Liver (tissue), 9 donors: Measurements from ENCODE around the gene S100A12. TPM values are rescaled to one million over a fixed set of nuclear protein-coding genes. Genes with fewer than 3 reads are reported as not detected.

Source experiments
- DNase-seq: peaks from one replicate; pipeline ENCODE4 v3.0.0-alpha.2; 2017; ENCODE audit warnings: low spot score
- H3K27ac ChIP-seq, 2 donors: one replicate each; pipeline ENCODE4 v1.7.0; 2013; ENCODE audit warnings: inconsistent platforms in 2 of 2, low read length in 2 of 2, control low read depth in 1 of 2, low read depth in 1 of 2, mild to moderate bottlenecking in 1 of 2
- H3K27me3 ChIP-seq, 4 donors: one replicate each; pipeline versions ENCODE4 v1.6.1 to v1.7.0; 2013; ENCODE audit warnings: low read length in 3 of 4, inconsistent platforms in 1 of 4, mild to moderate bottlenecking in 1 of 4, moderate library complexity in 1 of 4; ENCODE audit not compliant: control insufficient read depth in 4 of 4, insufficient read depth in 4 of 4
- H3K36me3 ChIP-seq, 4 donors: one replicate each; pipeline versions ENCODE4 v1.6.1 to v1.7.0; 2013; ENCODE audit warnings: low read length in 3 of 4, mild to moderate bottlenecking in 3 of 4, low read depth in 1 of 4, moderate library complexity in 1 of 4; ENCODE audit not compliant: control insufficient read depth in 4 of 4, insufficient read depth in 3 of 4
- H3K4me1 ChIP-seq, 4 donors: one replicate each; pipeline versions ENCODE4 v1.6.1 to v1.7.0; 2013; ENCODE audit warnings: low read length in 3 of 4, mild to moderate bottlenecking in 3 of 4, moderate library complexity in 1 of 4; ENCODE audit not compliant: control insufficient read depth in 4 of 4, insufficient read depth in 4 of 4
- H3K4me3 ChIP-seq, 3 donors: one replicate each; pipeline versions ENCODE4 v1.6.1 to v1.7.0; 2013; ENCODE audit warnings: low read length in 3 of 3, control low read depth in 1 of 3, low read depth in 1 of 3, mild to moderate bottlenecking in 1 of 3
- H3K9ac ChIP-seq, 2 donors: one replicate each; pipeline ENCODE4 v1.7.0; 2013; ENCODE audit warnings: low read length in 2 of 2, mild to moderate bottlenecking in 2 of 2, moderate library complexity in 2 of 2, control low read depth in 1 of 2, low read depth in 1 of 2
- H3K9me3 ChIP-seq, 4 donors: one replicate each; pipeline versions ENCODE4 v1.6.1 to v1.7.0; 2013; ENCODE audit warnings: low read length in 3 of 4; ENCODE audit not compliant: control insufficient read depth in 4 of 4
- ATF3 ChIP-seq: IDR thresholded peaks from 2 replicates; pipeline ENCODE4 v1.6.1; 2016; ENCODE audit warnings: antibody characterized with exemption
- CTCF ChIP-seq: fragments of 150-350 bp; IDR thresholded peaks from 2 replicates; pipeline ENCODE4 v1.5.1; 2017; ENCODE audit warnings: improper control_type of control experiment, low read depth, low read length; ENCODE audit not compliant: missing input control
- EGR1 ChIP-seq, 2 donors: IDR thresholded peaks; 2 replicates each; pipeline ENCODE4 v1.6.1; 2016 to 2018; ENCODE audit warnings: antibody characterized with exemption in 2 of 2, low read depth in 2 of 2
- FOXA1 ChIP-seq: IDR thresholded peaks from 2 replicates; pipeline ENCODE4 v1.6.1; 2016; ENCODE audit warnings: antibody characterized with exemption
- FOXA2 ChIP-seq: IDR thresholded peaks from 2 replicates; pipeline ENCODE4 v1.6.1; 2016; ENCODE audit warnings: antibody characterized with exemption
- GABPA ChIP-seq, 2 donors: IDR thresholded peaks in 1 of 2; conservative IDR thresholded peaks in 1 of 2; 2 replicates each; pipeline ENCODE4 v1.6.1; 2016; ENCODE audit warnings: antibody characterized with exemption in 2 of 2, mild to moderate bottlenecking in 1 of 2, moderate library complexity in 1 of 2
- HNF4A ChIP-seq, 2 donors: conservative IDR thresholded peaks; 2 replicates each; pipeline ENCODE4 v1.6.1; 2016; ENCODE audit warnings: antibody characterized with exemption in 2 of 2, mild to moderate bottlenecking in 2 of 2
- HNF4G ChIP-seq: IDR thresholded peaks from 2 replicates; pipeline ENCODE4 v1.6.1; 2016; ENCODE audit warnings: antibody characterized with exemption
- JUND ChIP-seq, 2 donors: IDR thresholded peaks; 2 replicates each; pipeline ENCODE4 v1.6.1; 2016; ENCODE audit warnings: antibody characterized with exemption in 2 of 2
- MAX ChIP-seq: IDR thresholded peaks from 2 replicates; pipeline ENCODE4 v1.6.1; 2016; ENCODE audit warnings: antibody characterized with exemption
- NR2F2 ChIP-seq: IDR thresholded peaks from 2 replicates; pipeline ENCODE4 v1.6.1; 2016; ENCODE audit warnings: antibody characterized with exemption
- RAD21 ChIP-seq, 2 donors: IDR thresholded peaks; 2 replicates each; pipeline ENCODE4 v1.6.1; 2016; ENCODE audit warnings: antibody characterized with exemption in 2 of 2, mild to moderate bottlenecking in 2 of 2
- REST ChIP-seq: IDR thresholded peaks from 2 replicates; pipeline ENCODE4 v1.6.1; 2016; ENCODE audit warnings: antibody characterized with exemption, mild to moderate bottlenecking
- RXRA ChIP-seq, 2 donors: IDR thresholded peaks; 2 replicates each; pipeline ENCODE4 v1.6.1; 2017 to 2018; ENCODE audit warnings: antibody characterized with exemption in 2 of 2, mild to moderate bottlenecking in 1 of 2
- SP1 ChIP-seq: IDR thresholded peaks from 2 replicates; pipeline ENCODE4 v1.6.1; 2018; ENCODE audit warnings: antibody characterized with exemption, mild to moderate bottlenecking
- TAF1 ChIP-seq: conservative IDR thresholded peaks from 2 replicates; pipeline ENCODE4 v1.6.1; 2016; ENCODE audit warnings: antibody characterized with exemption, mild to moderate bottlenecking
- YY1 ChIP-seq: IDR thresholded peaks from 2 replicates; pipeline ENCODE4 v1.6.1; 2016; ENCODE audit warnings: antibody characterized with exemption, mild to moderate bottlenecking
- ZBTB33 ChIP-seq: IDR thresholded peaks from 2 replicates; pipeline ENCODE4 v1.6.1; 2016; ENCODE audit warnings: antibody characterized with exemption
- WGBS: extraction: QIAGEN DNeasy Blood & Tissue Kit; methylation state at CpG from one replicate; pipeline ENCODE4 v1.1.7; 2013; 5-methylcytosine and 5-hydroxymethylcytosine counted together
- polyA plus RNA-seq, 2 donors: library from polyadenylated mRNA; stranded (reverse) in 1 of 2; unstranded in 1 of 2; fragments of 200-250 nt in 1 of 2; fragments of >200 nt in 1 of 2; fragmentation: Nextera tagmentation in 1 of 2; extraction: Ambion mirVana in 1 of 2; gene quantifications; one replicate each; pipeline versions ENCODE4 v1.2.1 to v1.2.3, GENCODE V29; 2013 to 2015
- total RNA-seq, 2 donors: library from RNA; depleted of rRNA; stranded (reverse); fragments of >200 nt; gene quantifications; one replicate each; pipeline ENCODE4 v1.2.3, GENCODE V29; 2014
- donor health status: healthy.
- donor health status: healthy.
- donor health status: healthy.
- donor health status: healthy.
- donor health status: healthy.

S100A12 gene
- total and polyA plus RNA-seq, 4 donors = 3.3 to 35.2 (median 12.1) TPM

GRCh38 chr1:153394391-153394790, 19.0 kb upstream of the S100A12 start:
- Histone ChIP-seq H3K27ac (no peak overlapping the region), H3K27me3 (peaks cover 0 to 5% (median 0%) of the 10 kb centered on the region in 4 donors), H3K9me3 (no peaks in the 10 kb centered on the region), H3K9ac (no peak overlapping the region), H3K4me1 (no peaks in the 10 kb centered on the region), H3K4me3 (no peak overlapping the region), H3K36me3 (no peaks in the 10 kb centered on the region)
- TF ChIP-seq REST = no peak
- no peak for TF ChIP-seq RXRA (IDR thresholded peaks at IDR 0.05)
- no peak for TF ChIP-seq SP1
- TF ChIP-seq RAD21 (IDR thresholded peaks at IDR 0.05) = no peak
- no peak for TF ChIP-seq YY1
- no peak for TF ChIP-seq EGR1 (IDR thresholded peaks at IDR 0.05; ENCODE audit: low read depth in 2 of 2)
- no peak for TF ChIP-seq HNF4A (conservative IDR thresholded peaks at IDR 0.05)
- peak; percentile 27 for DNase-seq
- WGBS = 79% methylated on average over 5 of the region's 5 CpGs

- H3K36me3 ChIP-seq = no peaks in the 10 kb centered on the region
- no peaks in the 10 kb centered on the region for H3K4me1 ChIP-seq
- H3K9me3 ChIP-seq = no peaks in the 10 kb centered on the region
- WGBS = 75% methylated on average over 6 of the region's 6 CpGs
- no peak overlapping the region for H3K4me3 ChIP-seq
- no peak overlapping the region for H3K27ac ChIP-seq
- peak; percentile 26 for DNase-seq
- peaks cover 0 to 5% (median 0%) of the 10 kb centered on the region in 4 donors for H3K27me3 ChIP-seq
- TF ChIP-seq RAD21 (IDR thresholded peaks at IDR 0.05) (no peak), SP1 (no peak), YY1 (no peak), JUND (IDR thresholded peaks at IDR 0.05) (no peak), EGR1 (IDR thresholded peaks at IDR 0.05; ENCODE audit: low read depth in 2 of 2) (no peak), NR2F2 (no peak), FOXA1 (no peak), HNF4G (no peak), ZBTB33 (no peak), RXRA (IDR thresholded peaks at IDR 0.05) (no peak), ATF3 (no peak), CTCF (no peak), MAX (no peak), TAF1 (no peak), GABPA (IDR thresholded peaks at IDR 0.05 in 1 of 2, conservative IDR thresholded peaks at IDR 0.05 in 1 of 2) (no peak), FOXA2 (no peak), HNF4A (conservative IDR thresholded peaks at IDR 0.05) (no peak), REST (no peak)
- no peak overlapping the region for H3K9ac ChIP-seq
Observed at GRCh38 chr1:153393926-153394325, 18.5 kb upstream of the S100A12 start.
